ENCODE results near the gene TPCN2. TPM values are rescaled to one million over a fixed set of nuclear protein-coding genes. Genes with fewer than 3 reads are reported as not detected.

Gene TPCN2
- total RNA-seq, 2 donors from 2014 or later: 17.6 to 31.0 TPM

GRCh38 chr11:69183613-69184012, 134.9 kb downstream of the TPCN2 start:
- Histone ChIP-seq H3K4me3 (no peak overlapping the region), H3K27ac (no peak overlapping the region), H3K36me3 (no peaks in the 10 kb centered on the region), H3K27me3 (replicated peaks; ENCODE audit: insufficient read depth) (no peaks in the 10 kb centered on the region), H3K9me3 (no peaks in the 10 kb centered on the region), H3K4me1 (replicated peaks) (no peaks in the 10 kb centered on the region)
- intact Hi-C loops (cut with DNase I): no loop called here
- no peak for DNase-seq (ENCODE audit: low spot score)
- WGBS: 85% methylated on average over 8 of the region's 8 CpGs
- no peak for TF ChIP-seq CTCF (IDR thresholded peaks at IDR 0.05)
- TF ChIP-seq POLR2AphosphoS5 (IDR thresholded peaks at IDR 0.05): no peak
- no peak for TF ChIP-seq POLR2A (IDR thresholded peaks at IDR 0.05)

MicroRNA genes within 50 kb of the gene (microRNA counts, 767-probe panel; counts per million panel counts)
- 0 to 431 counts per million in 2 donors for microRNA hsa-miR-3164

Small RNAs within 50 kb of the gene (microRNA-seq; reads per million reads assigned to microRNA genes)
- 0.59 reads per million for gene MIR3164

Small RNAs within 50 kb of the gene (small RNA-seq; reads per million reads assigned to genes)
- gene MIR3164: 0.09 to 0.10 reads per million in 2 donors

Other genes starting within 250 kb of the TPCN2 start
- gene CPT1A, start 207.0 kb upstream of the TPCN2 start, total RNA-seq: 10 to 100 TPM; 33.3 to 55.2 TPM
- 10 to 100 TPM; 41.1 to 76.9 TPM for gene MRPL21, start 145.1 kb upstream of the TPCN2 start, total RNA-seq
- 10 to 100 TPM; 17.3 to 34.0 TPM for gene IGHMBP2, start 145.0 kb upstream of the TPCN2 start, total RNA-seq
- gene MRGPRD, start 67.9 kb upstream of the TPCN2 start, total RNA-seq: not detected
- gene MRGPRF, start 35.7 kb upstream of the TPCN2 start, total RNA-seq: 10 to 100 TPM; 20.0 to 53.3 TPM
- gene SMIM38, start 107.0 kb downstream of the TPCN2 start, total RNA-seq: 1 to 10 TPM; 2.8 to 3.9 TPM
- gene MYEOV, start 245.2 kb downstream of the TPCN2 start, total RNA-seq: 1 to 10 TPM in 1 of 2 donors, not detected in 1; 1.1 TPM